ENCODE results near the gene RCSD1.
A peak's percentile ranks its signal among the peaks of the same experiment; 100 is the strongest.

The RCSD1 gene

GRCh38 chr1:167635941-167636340, 5.9 kb downstream of the RCSD1 start:
- ATAC-seq (replicated peaks; ENCODE audit: extremely low read depth, poor library complexity, severe bottlenecking): no peak
- Mint-ChIP-seq H3K4me3 (no peak overlapping the region), H3K4me1 (peaks cover 90% of the 10 kb centered on the region), H3K9me3 (no peaks in the 10 kb centered on the region), H3K27me3 (no peaks in the 10 kb centered on the region), H3K36me3 (ENCODE audit: insufficient read depth) (peaks cover 21% of the 10 kb centered on the region), H3K27ac (ENCODE audit: low read depth) (peak overlapping the region; percentile 73)
- DNase-seq (ENCODE audit: low spot score in 2 of 2): no peak

DNA sequence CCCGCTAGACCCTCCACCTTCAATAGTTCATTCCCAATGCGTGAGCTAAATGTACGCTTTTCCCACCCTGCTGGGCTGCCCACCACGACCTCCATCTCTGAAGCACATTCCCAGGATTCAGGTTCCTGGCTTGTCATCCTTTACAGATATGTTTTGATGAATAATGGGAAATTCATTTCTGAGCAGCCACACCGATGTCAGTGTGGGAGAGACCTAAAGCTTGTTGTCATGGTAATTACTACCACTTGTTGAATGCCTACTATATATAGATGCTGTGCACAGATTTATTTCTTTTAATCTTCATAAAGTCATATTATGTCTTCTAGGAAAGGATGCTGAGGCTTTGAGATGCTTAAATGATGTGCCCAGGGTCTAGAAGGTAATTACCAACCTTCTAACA, 8.0 kb downstream of the RCSD1 start:
- H3K27me3 Mint-ChIP-seq: no peaks in the 10 kb centered on the region
- DNase-seq (ENCODE audit: low spot score in 2 of 2) (no peak), ATAC-seq (replicated peaks; ENCODE audit: extremely low read depth, poor library complexity, severe bottlenecking) (no peak)
- H3K9me3 Mint-ChIP-seq: no peaks in the 10 kb centered on the region
- peaks cover 86% of the 10 kb centered on the region for H3K4me1 Mint-ChIP-seq
- H3K36me3 Mint-ChIP-seq (ENCODE audit: insufficient read depth): peaks cover 28% of the 10 kb centered on the region
- peak overlapping the region; percentile 59 for H3K4me3 Mint-ChIP-seq
- peak overlapping the region; percentile 72 for H3K27ac Mint-ChIP-seq (ENCODE audit: low read depth)

- ATAC-seq (replicated peaks; ENCODE audit: extremely low read depth, poor library complexity, severe bottlenecking): no peak
- DNase-seq (ENCODE audit: low spot score in 2 of 2): no peak
- H3K4me1 Mint-ChIP-seq: peaks cover 86% of the 10 kb centered on the region
- peak overlapping the region; percentile 72 for H3K27ac Mint-ChIP-seq (ENCODE audit: low read depth)
- H3K36me3 Mint-ChIP-seq (ENCODE audit: insufficient read depth): peaks cover 32% of the 10 kb centered on the region
- H3K9me3 Mint-ChIP-seq: no peaks in the 10 kb centered on the region
- no peak overlapping the region for H3K4me3 Mint-ChIP-seq
- no peaks in the 10 kb centered on the region for H3K27me3 Mint-ChIP-seq
Measured at GRCh38 chr1:167640051-167640450, 10.0 kb downstream of the RCSD1 start.

DNA sequence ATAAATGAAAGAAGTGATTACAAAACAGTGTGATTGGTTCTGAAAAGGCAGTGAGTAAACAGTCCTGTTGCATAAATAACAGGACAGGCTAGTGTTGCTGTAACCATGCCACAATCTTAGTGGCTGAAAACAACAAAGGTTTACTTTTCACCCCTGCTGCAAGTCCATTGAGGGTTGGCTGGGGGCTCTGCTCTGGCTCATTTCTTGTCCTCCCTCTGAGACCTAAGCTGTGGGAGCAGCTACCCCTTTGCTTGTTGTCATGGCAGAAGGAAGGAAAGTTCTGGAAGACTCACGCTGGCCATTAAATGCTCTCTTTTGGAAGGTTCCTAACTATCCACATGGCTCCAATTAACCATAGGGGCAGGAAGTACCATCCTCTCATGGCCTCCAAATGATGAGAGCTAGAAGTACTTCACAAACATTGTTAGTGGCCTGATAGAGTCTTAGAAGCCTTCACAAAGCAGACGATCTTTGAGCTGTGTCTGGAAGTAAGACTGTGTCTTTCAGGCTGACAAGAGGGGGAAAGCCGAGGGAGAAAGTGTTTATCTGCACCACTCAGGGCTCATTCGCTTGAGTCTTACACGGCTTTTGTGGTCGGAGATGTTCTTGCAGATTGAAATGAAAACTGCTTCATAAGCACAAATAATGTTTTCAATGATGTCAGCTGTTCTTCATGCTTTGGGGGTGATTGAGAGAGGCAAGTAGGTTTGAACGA, 11.9 kb downstream of the RCSD1 start:
- ATAC-seq (replicated peaks; ENCODE audit: extremely low read depth, poor library complexity, severe bottlenecking) (peak; percentile 64), DNase-seq (ENCODE audit: low spot score in 2 of 2) (no peak)
- H3K36me3 Mint-ChIP-seq (ENCODE audit: insufficient read depth): peaks cover 40% of the 10 kb centered on the region

DNA sequence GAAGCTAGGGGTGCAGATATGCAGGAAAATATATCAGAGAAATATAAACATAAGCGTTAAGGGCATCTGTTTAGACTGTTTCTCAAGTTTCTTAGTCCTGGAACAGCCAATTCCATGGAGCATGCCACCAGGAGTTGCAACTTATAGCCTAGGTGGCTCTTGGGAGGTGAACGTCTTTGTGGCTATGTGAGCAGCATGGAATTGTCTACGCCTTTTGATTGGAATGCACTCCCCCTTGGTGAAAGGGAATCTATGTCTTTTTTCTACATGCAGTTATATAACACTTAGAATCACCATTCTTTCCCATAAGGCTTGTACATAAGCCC, 12.4 kb downstream of the RCSD1 start:
- DNase-seq (ENCODE audit: low spot score in 2 of 2) (no peak), ATAC-seq (replicated peaks; ENCODE audit: extremely low read depth, poor library complexity, severe bottlenecking) (no peak)
- H3K27me3 Mint-ChIP-seq: no peaks in the 10 kb centered on the region
- H3K9me3 Mint-ChIP-seq: no peaks in the 10 kb centered on the region
- peaks cover 40% of the 10 kb centered on the region for H3K36me3 Mint-ChIP-seq (ENCODE audit: insufficient read depth)
- H3K4me3 Mint-ChIP-seq: peak overlapping the region; percentile 66
- peak overlapping the region; percentile 86 for H3K27ac Mint-ChIP-seq (ENCODE audit: low read depth)
- H3K4me1 Mint-ChIP-seq: peaks cover 92% of the 10 kb centered on the region

More for the DNA sequence above, 11.9 kb downstream of the RCSD1 start:
- H3K4me1 Mint-ChIP-seq: peaks cover 96% of the 10 kb centered on the region
- no peaks in the 10 kb centered on the region for H3K27me3 Mint-ChIP-seq
- H3K27ac Mint-ChIP-seq (ENCODE audit: low read depth): peak overlapping the region; percentile 86
- no peaks in the 10 kb centered on the region for H3K9me3 Mint-ChIP-seq
- H3K4me3 Mint-ChIP-seq: peak overlapping the region; percentile 66

DNA sequence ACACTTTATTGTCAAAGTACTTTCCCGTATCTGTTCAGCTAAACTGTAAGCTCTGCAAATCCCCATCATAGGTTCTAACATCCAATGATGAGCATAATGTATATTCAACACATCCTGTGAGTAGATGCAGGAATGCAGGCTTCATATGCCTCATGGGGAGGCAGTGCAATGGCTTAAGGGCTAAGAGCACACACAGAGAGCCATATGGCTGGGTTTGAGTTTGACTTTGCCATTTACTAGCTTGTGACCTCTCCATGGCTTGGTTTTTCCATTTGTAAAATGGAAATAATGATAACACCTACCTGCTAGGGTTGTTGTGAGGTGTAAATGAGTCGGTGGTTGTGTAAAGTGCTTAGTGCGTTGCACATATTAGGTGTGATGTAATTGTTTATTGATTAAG, 13.4 kb downstream of the RCSD1 start:
- H3K4me1 Mint-ChIP-seq: peaks cover 90% of the 10 kb centered on the region
- no peak for ATAC-seq (replicated peaks; ENCODE audit: extremely low read depth, poor library complexity, severe bottlenecking)
- DNase-seq (ENCODE audit: low spot score in 2 of 2): no peak
- no peaks in the 10 kb centered on the region for H3K27me3 Mint-ChIP-seq
- H3K36me3 Mint-ChIP-seq (ENCODE audit: insufficient read depth): peaks cover 37% of the 10 kb centered on the region
- no peaks in the 10 kb centered on the region for H3K9me3 Mint-ChIP-seq
- peak overlapping the region; percentile 86 for H3K27ac Mint-ChIP-seq (ENCODE audit: low read depth)
- peak overlapping the region; percentile 66 for H3K4me3 Mint-ChIP-seq

DNA sequence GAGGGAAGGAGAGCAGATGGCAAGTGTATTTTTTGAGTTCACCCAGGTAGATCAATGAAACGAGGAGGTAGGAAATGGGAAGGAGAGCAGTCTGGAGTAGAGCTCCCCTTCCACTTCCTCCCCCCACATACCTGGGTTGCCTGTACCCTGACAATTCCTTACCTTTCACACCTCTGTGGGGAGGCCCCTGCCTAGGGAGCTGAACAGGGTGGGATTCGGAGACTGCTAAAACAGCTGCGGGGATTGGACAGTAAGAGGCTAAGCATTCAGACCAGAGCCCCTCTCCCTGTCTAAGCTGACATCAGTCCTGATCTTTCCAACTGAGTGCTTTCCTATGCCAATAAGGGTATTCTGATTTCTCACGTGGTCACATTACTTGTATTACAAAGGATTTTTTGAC, 14.5 kb downstream of the RCSD1 start:
- H3K4me1 Mint-ChIP-seq: peaks cover 91% of the 10 kb centered on the region
- no peaks in the 10 kb centered on the region for H3K9me3 Mint-ChIP-seq
- DNase-seq (ENCODE audit: low spot score in 2 of 2) (no peak), ATAC-seq (replicated peaks; ENCODE audit: extremely low read depth, poor library complexity, severe bottlenecking) (no peak)
- H3K36me3 Mint-ChIP-seq (ENCODE audit: insufficient read depth): peaks cover 37% of the 10 kb centered on the region
- H3K4me3 Mint-ChIP-seq: no peak overlapping the region
- peak overlapping the region; percentile 80 for H3K27ac Mint-ChIP-seq (ENCODE audit: low read depth)
- no peaks in the 10 kb centered on the region for H3K27me3 Mint-ChIP-seq

- peak overlapping the region; percentile 40 for H3K4me3 Mint-ChIP-seq
- DNase-seq (ENCODE audit: low spot score in 2 of 2) (no peak), ATAC-seq (replicated peaks; ENCODE audit: extremely low read depth, poor library complexity, severe bottlenecking) (no peak)
- H3K27me3 Mint-ChIP-seq: no peaks in the 10 kb centered on the region
- H3K27ac Mint-ChIP-seq (ENCODE audit: low read depth): peak overlapping the region; percentile 80
- no peaks in the 10 kb centered on the region for H3K9me3 Mint-ChIP-seq
- H3K36me3 Mint-ChIP-seq (ENCODE audit: insufficient read depth): peaks cover 33% of the 10 kb centered on the region
- H3K4me1 Mint-ChIP-seq: peaks cover 91% of the 10 kb centered on the region
Measured at GRCh38 chr1:167645140-167645541, 15.1 kb downstream of the RCSD1 start.

GRCh38 chr1:167645625-167646414, 15.8 kb downstream of the RCSD1 start:
- no peak for DNase-seq (ENCODE audit: low spot score in 2 of 2)
- Mint-ChIP-seq H3K9me3 (no peaks in the 10 kb centered on the region), H3K36me3 (ENCODE audit: insufficient read depth) (peaks cover 31% of the 10 kb centered on the region), H3K4me3 (peak overlapping the region; percentile 40), H3K27ac (ENCODE audit: low read depth) (peak overlapping the region; percentile 80), H3K4me1 (peaks cover 91% of the 10 kb centered on the region), H3K27me3 (no peaks in the 10 kb centered on the region)
- no peak for ATAC-seq (replicated peaks; ENCODE audit: extremely low read depth, poor library complexity, severe bottlenecking)

DNA sequence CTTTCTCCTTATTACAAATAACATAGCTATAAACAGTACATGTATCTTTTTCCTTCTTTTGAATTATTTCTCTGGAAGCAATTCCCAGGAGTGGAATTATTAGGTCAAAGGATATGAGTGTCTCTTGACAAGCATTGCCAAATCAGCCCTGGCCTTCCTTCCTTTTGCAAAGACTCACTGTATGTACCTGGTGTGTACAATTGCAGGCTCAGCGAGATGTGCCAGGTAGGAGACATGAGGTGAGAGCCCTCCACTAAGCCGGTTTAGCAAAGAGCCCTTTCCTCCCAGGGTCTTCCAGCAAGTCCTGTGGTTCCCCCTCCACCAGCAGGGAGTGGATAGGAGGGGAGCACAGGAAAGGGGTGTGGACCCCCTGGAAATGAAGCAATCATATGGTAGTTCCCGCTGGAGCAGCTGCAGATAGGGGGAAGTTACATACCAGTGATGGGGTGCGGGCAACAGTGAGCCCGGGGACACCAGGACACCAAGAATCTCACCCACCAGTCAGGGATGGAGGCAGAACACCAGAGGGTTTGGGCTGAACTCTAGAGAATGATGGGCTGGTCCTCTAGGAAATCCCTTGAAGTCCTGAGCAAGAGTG, 18.3 kb downstream of the RCSD1 start:
- Mint-ChIP-seq H3K27me3 (no peaks in the 10 kb centered on the region), H3K4me1 (peaks cover 87% of the 10 kb centered on the region), H3K9me3 (no peaks in the 10 kb centered on the region), H3K36me3 (ENCODE audit: insufficient read depth) (peaks cover 19% of the 10 kb centered on the region), H3K27ac (ENCODE audit: low read depth) (peak overlapping the region; percentile 90), H3K4me3 (peak overlapping the region; percentile 71)
- no peak for DNase-seq (ENCODE audit: low spot score in 2 of 2)
- no peak for ATAC-seq (replicated peaks; ENCODE audit: extremely low read depth, poor library complexity, severe bottlenecking)

GRCh38 chr1:167648978-167649744, 19.1 kb downstream of the RCSD1 start:
- DNase-seq (ENCODE audit: low spot score in 2 of 2) (no peak), ATAC-seq (replicated peaks; ENCODE audit: extremely low read depth, poor library complexity, severe bottlenecking) (no peak)
- peaks cover 87% of the 10 kb centered on the region for H3K4me1 Mint-ChIP-seq
- H3K27ac Mint-ChIP-seq (ENCODE audit: low read depth): peak overlapping the region; percentile 90
- H3K4me3 Mint-ChIP-seq: peak overlapping the region; percentile 71
- H3K27me3 Mint-ChIP-seq: no peaks in the 10 kb centered on the region
- H3K9me3 Mint-ChIP-seq: no peaks in the 10 kb centered on the region
- H3K36me3 Mint-ChIP-seq (ENCODE audit: insufficient read depth): peaks cover 16% of the 10 kb centered on the region

Data from central memory CD8-positive, alpha-beta T cell (primary cell).